ENCODE data around the gene KCTD20. TPM values are rescaled to one million over a fixed set of nuclear protein-coding genes. Genes with fewer than 3 reads are reported as not detected.

The KCTD20 gene
- 55.9 and 110 TPM in 2 replicates for total RNA-seq

DNA sequence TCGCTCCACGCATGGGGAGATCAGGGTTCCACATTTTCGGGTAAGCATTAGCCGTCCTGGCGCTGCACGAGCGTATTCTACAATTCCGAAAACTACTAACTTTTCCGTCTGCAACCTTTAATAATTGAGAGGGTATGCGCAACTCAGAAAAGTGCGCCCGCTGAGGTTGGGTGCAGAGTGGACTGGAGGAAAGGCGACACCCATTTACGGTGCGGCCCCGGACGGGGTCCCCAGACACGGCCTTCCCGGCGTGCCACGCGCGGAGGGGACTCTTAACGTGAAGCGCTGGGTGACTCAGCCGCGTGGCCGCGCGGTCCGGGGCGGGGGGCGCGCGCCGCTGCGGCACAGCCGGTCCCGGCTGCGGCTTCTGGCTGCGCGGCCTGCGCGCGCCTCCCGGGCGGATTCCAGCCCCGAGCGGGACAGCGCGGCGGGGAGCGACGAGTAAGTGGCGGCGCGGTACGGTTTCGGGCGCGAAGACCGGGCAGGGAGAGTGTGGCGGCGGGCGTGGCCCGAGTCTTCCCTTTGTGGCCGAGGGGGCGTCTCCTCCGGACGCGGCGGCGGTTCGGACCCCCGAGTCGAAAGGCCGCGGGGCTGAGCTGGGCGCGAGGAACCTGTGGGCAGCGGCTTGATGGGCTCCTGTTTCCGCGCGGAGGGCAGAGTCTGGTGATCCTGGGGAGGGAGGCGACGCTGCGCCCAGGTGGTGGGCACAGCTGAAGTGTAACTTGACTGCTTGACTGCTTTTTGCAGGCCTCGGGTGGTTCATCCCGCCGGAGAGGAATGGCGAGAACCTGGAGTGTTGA lies at the start of gene KCTD20, which contains the start of gene PXT1:
KCTD20 (plus strand) TSS at position 330 of the 800 bp plus-strand sequence. CDS start 27,098 bp downstream, outside the sequence.
PXT1 (minus strand) TSS at position 184 of the 800 bp plus-strand sequence. CDS start 16,772 bp downstream, outside the sequence.

Other genes with a start within 250 kb of the KCTD20 start
- gene BRPF3, start 246.3 kb upstream of the KCTD20 start, total RNA-seq: 7.1 and 19.0 TPM in 2 replicates
- not detected in 2 replicates for gene PNPLA1, start 172.9 kb upstream of the KCTD20 start, total RNA-seq
- gene BNIP5, start 106.1 kb upstream of the KCTD20 start, total RNA-seq: not detected in 2 replicates
- 0.16 and 0.31 TPM in 2 replicates for gene ETV7, start 55.3 kb upstream of the KCTD20 start, total RNA-seq
- under 0.01 TPM in 1 of 2 replicates, not detected in the other for gene PXT1, start 146 bp upstream of the KCTD20 start, total RNA-seq
- 11.2 and 20.6 TPM in 2 replicates for gene STK38, start 104.5 kb downstream of the KCTD20 start, total RNA-seq
- gene SRSF3, start 151.4 kb downstream of the KCTD20 start, total RNA-seq: 186 and 256 TPM in 2 replicates
- 142 and 252 TPM in 2 replicates for gene CDKN1A, start 235.7 kb downstream of the KCTD20 start, total RNA-seq

Data from bladder microvascular endothelial cell (primary cell).